Tibial nerve (tissue), 4 donors: ENCODE measurements around the gene SWAP70. TPM values are rescaled to one million over a fixed set of nuclear protein-coding genes. Genes with fewer than 3 reads are reported as not detected.

Source experiments
- DNase-seq, 2 donors: peaks; one replicate each; pipeline ENCODE4 v3.0.0-alpha.2; 2019; ENCODE audit warnings: low spot score in 2 of 2
- H3K27ac ChIP-seq, 4 donors: fragments of 200-600 bp; sonication (generic) in 3 of 4; one replicate each; pipeline ENCODE4 v1.5.1; 2017 to 2019; ENCODE audit warnings: mild to moderate bottlenecking in 1 of 4
- H3K27me3 ChIP-seq, 2 donors: fragments of 200-600 bp; sonication (generic) in 1 of 2; one replicate each; pipeline versions ENCODE4 v1.5.1 to v1.6.0; 2017 to 2019
- H3K36me3 ChIP-seq, 3 donors: fragments of 200-600 bp; sonication (generic); one replicate each; pipeline ENCODE4 v1.5.1; 2018 to 2019
- H3K4me1 ChIP-seq, 4 donors: fragments of 200-600 bp; sonication (generic) in 3 of 4; one replicate each; pipeline ENCODE4 v1.5.1; 2017 to 2019
- H3K4me3 ChIP-seq, 4 donors: fragments of 200-600 bp; sonication (generic) in 3 of 4; one replicate each; pipeline ENCODE4 v1.5.1; 2017 to 2019; ENCODE audit warnings: mild to moderate bottlenecking in 1 of 4, moderate library complexity in 1 of 4
- H3K9me3 ChIP-seq, 4 donors: fragments of 200-600 bp; sonication (generic) in 3 of 4; one replicate each; pipeline ENCODE4 v1.5.1; 2017 to 2019
- CTCF ChIP-seq, 5 experiments: fragments of 200-600 bp in 3 of 5; fragments of 450-650 bp in 2 of 5; sonication (generic) in 3 of 5; IDR thresholded peaks; one replicate each; pipeline ENCODE4 v1.5.1; 2016 to 2019; ENCODE audit warnings: antibody characterized with exemption in 5 of 5, mild to moderate bottlenecking in 3 of 5, moderate library complexity in 2 of 5
- EP300 ChIP-seq, 2 donors: sonication (generic); formaldehyde crosslinking; IDR thresholded peaks; one replicate each; pipeline ENCODE4 v1.6.1; 2017; ENCODE audit warnings: antibody characterized with exemption in 2 of 2, mild to moderate bottlenecking in 1 of 2
- POLR2A ChIP-seq, 2 donors: fragments of 450-650 bp; IDR thresholded peaks; one replicate each; pipeline ENCODE4 v1.6.1; 2017; ENCODE audit warnings: antibody characterized with exemption in 2 of 2, mild to moderate bottlenecking in 2 of 2, moderate library complexity in 2 of 2
- WGBS, 2 donors: methylation state at CpG; one replicate each; pipeline ENCODE4 v1.1.5; 2018; 5-methylcytosine and 5-hydroxymethylcytosine counted together
- total RNA-seq, 4 donors: library from RNA; depleted of rRNA; stranded (reverse); fragments of >200 nt; gene quantifications; one replicate each; pipeline ENCODE4 v1.1.0, GENCODE V29; 2016

SWAP70 gene
- total RNA-seq, 4 donors from 2014 or later = 51.0 to 79.1 (median 66.9) TPM

DNA sequence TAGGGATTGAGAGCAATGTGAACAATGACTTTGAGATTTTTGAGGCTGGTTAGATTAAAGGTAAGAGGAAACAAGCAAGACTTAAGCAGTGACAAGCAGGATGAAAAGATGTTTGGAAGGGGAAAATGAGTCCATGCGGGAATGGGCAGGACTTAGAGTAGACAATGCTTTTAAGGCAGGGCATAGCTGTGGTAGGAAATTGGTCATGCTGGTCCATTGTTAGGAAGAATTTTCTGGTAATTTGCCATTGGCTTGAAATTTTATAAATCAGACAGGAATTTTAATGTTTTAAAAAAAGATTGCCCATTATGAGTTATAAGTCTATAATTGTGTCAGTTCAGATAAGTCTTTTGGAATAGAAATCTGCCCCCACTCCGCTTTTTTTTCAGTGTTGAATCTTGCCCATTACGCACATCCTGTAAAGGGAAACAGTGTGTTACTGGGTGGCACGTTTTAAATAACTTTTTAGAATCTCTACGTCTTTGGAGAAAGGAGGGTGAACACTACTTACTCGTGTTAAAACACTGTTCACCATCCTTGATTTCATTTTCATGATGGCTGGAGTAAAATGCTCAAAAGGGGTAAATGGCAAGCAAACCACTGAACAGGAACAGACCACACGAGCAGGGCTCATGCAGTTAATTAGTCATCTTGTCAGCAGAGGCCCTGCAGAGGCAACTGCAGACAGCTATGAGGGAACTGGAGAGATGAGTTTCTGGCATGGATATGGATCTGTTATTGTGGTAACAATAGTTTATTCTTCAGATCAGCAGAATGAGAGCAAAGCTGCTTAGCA lies 25.0 kb downstream of the SWAP70 start:
- H3K36me3 ChIP-seq = peaks cover 0 to 5% (median 0%) of the 10 kb centered on the region in 3 donors
- H3K27ac ChIP-seq = peak overlapping the region; percentile 58 to 88 (median 83)
- WGBS, 2 donors = 32 to 34% methylated on average over 7 of the region's 7 CpGs
- peak overlapping the region in 2 of 4 donors; percentile 4 to 9 for H3K4me3 ChIP-seq
- DNase-seq = no peak
- H3K27me3 ChIP-seq = no peaks in the 10 kb centered on the region
- TF ChIP-seq POLR2A (IDR thresholded peaks at IDR 0.05) = peak in 1 of 2 donors; percentile 12
- peak; percentile 63 to 75 for TF ChIP-seq EP300 (IDR thresholded peaks at IDR 0.05)
- no peak for TF ChIP-seq CTCF (IDR thresholded peaks at IDR 0.05)
- peaks cover 0 to 71% (median 40%) of the 10 kb centered on the region in 4 donors for H3K4me1 ChIP-seq
- no peaks in the 10 kb centered on the region for H3K9me3 ChIP-seq

- no peak for DNase-seq
- WGBS, 2 donors = 32 to 33% methylated on average over 5 of the region's 5 CpGs
- H3K27me3 ChIP-seq = no peaks in the 10 kb centered on the region
- TF ChIP-seq EP300 (IDR thresholded peaks at IDR 0.05) (peak in 1 of 2 donors; percentile 12), POLR2A (IDR thresholded peaks at IDR 0.05) (no peak), CTCF (IDR thresholded peaks at IDR 0.05) (no peak)
- H3K36me3 ChIP-seq = peaks cover 0 to 11% (median 0%) of the 10 kb centered on the region in 3 donors
- H3K4me3 ChIP-seq = peak overlapping the region in 2 of 4 donors; percentile 4 to 9
- no peaks in the 10 kb centered on the region for H3K9me3 ChIP-seq
- H3K4me1 ChIP-seq = peaks cover 0 to 74% (median 40%) of the 10 kb centered on the region in 4 donors
- peak overlapping the region; percentile 58 to 88 (median 83) for H3K27ac ChIP-seq
These were observed 25.8 kb downstream of the SWAP70 start for GRCh38 chr11:9689721-9690120.

DNA sequence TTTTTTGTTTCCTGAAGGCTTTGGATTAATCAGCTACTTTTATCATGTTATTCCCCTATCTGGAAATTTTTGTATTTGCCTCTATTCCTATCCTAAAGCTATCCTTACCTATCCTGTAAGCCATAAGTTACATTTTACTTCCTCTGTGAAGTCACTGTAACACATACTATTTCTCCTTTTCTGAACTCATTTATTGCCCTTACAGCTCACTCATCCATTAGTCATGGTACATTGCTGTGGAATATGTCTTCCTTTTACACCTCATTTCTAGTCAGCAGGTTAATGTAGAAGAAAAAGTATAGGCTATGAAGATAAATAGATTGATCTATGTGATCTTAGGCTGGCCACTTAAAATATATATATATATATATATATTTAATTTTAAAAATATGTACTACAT lies 28.0 kb downstream of the SWAP70 start:
- TF ChIP-seq EP300 (IDR thresholded peaks at IDR 0.05) (no peak), POLR2A (IDR thresholded peaks at IDR 0.05) (no peak), CTCF (IDR thresholded peaks at IDR 0.05) (no peak)
- Histone ChIP-seq H3K4me3 (no peak overlapping the region), H3K4me1 (peaks cover 0 to 72% (median 40%) of the 10 kb centered on the region in 4 donors), H3K27ac (peak overlapping the region in 3 of 4 donors; percentile 69 to 88 (median 87)), H3K9me3 (no peaks in the 10 kb centered on the region), H3K36me3 (peaks cover 0 to 22% (median 0%) of the 10 kb centered on the region in 3 donors), H3K27me3 (no peaks in the 10 kb centered on the region)
- no peak for DNase-seq

DNA sequence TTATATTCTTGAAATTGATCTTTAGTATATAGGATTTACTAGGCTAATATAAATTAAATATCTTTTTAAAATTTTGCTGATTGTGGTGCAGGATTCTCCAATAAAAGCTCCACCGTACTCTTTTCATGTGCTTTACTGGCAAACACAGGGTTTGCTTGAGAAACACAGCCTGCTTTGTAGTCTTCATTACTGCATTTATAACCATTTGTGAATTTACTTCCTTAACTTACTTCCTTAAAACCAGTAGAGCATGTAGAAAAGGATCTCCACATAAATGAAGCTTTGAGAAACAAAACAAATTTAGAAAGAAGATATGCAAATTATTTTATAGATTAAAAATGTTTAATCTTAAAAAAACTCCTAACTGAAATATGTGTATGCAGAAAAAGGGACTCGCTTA lies 28.8 kb downstream of the SWAP70 start:
- peaks cover 0 to 63% (median 38%) of the 10 kb centered on the region in 4 donors for H3K4me1 ChIP-seq
- no peak for DNase-seq
- peaks cover 0 to 22% (median 0%) of the 10 kb centered on the region in 3 donors for H3K36me3 ChIP-seq
- 47 to 51% methylated on average over 2 of the region's 2 CpGs for WGBS, 2 donors
- TF ChIP-seq POLR2A (IDR thresholded peaks at IDR 0.05) (no peak), EP300 (IDR thresholded peaks at IDR 0.05) (no peak), CTCF (IDR thresholded peaks at IDR 0.05) (no peak)
- H3K9me3 ChIP-seq = no peaks in the 10 kb centered on the region
- no peak overlapping the region for H3K4me3 ChIP-seq
- no peaks in the 10 kb centered on the region for H3K27me3 ChIP-seq
- H3K27ac ChIP-seq = peak overlapping the region; percentile 23 to 88 (median 66)
